Cardiac muscle cell (in vitro differentiated cells and primary cell): Measurements from ENCODE around the gene ANKRD62. TPM values are rescaled to one million over a fixed set of nuclear protein-coding genes. Genes with fewer than 3 reads are reported as not detected.

Experiments used
- DNase-seq, 2 donors: peaks; one replicate each; pipeline versions ENCODE4 v3.0.0 to v3.0.0-alpha.2; 2010 to 2017; ENCODE audit warnings: low read depth in 1 of 2, low spot score in 1 of 2
- H3K27ac ChIP-seq: fragments of 200-600 bp; sonication (generic); 2 replicates; pipeline ENCODE4 v1.5.1; 2016
- H3K27me3 ChIP-seq: fragments of 200-600 bp; sonication (generic); 2 replicates; pipeline ENCODE4 v1.6.0; 2016; ENCODE audit warnings: control low read depth
- H3K36me3 ChIP-seq: fragments of 200-600 bp; sonication (generic); 2 replicates; pipeline ENCODE4 v1.5.1; 2016; ENCODE audit warnings: control low read depth
- H3K4me1 ChIP-seq: fragments of 200-600 bp; sonication (generic); 2 replicates; pipeline ENCODE4 v1.8.1; 2017; ENCODE audit warnings: low read depth, mild to moderate bottlenecking, mixed run types
- H3K4me3 ChIP-seq: fragments of 200-600 bp; sonication (generic); 2 replicates; pipeline ENCODE4 v1.5.1; 2016; ENCODE audit warnings: mild to moderate bottlenecking
- H3K9me3 ChIP-seq: fragments of 200-600 bp; sonication (generic); 2 replicates; pipeline ENCODE4 v1.5.1; 2017; ENCODE audit warnings: low read depth, mild to moderate bottlenecking, control low read depth
- polyA plus RNA-seq: library from polyadenylated mRNA; unstranded; fragments of >200 nt; fragmentation: Nextera tagmentation; extraction: Ambion mirVana; gene quantifications from 2 replicates; pipeline ENCODE4 v1.2.1, GENCODE V29; 2016
- total RNA-seq: library from RNA; depleted of rRNA; stranded (reverse); fragments of >200 nt; gene quantifications from 2 replicates; pipeline ENCODE4 v1.2.3, GENCODE V29; 2016
- TF ChIP-seq, protein P1 (sequence below): IDR thresholded peaks from 2 replicates; pipeline ENCODE4 v1.5.1; 2012; ENCODE audit warnings: low read depth, mild to moderate bottlenecking, low read length

Gene ANKRD62
- total and polyA plus RNA-seq, 2 experiments from 2014 or later, result not detected

DNA sequence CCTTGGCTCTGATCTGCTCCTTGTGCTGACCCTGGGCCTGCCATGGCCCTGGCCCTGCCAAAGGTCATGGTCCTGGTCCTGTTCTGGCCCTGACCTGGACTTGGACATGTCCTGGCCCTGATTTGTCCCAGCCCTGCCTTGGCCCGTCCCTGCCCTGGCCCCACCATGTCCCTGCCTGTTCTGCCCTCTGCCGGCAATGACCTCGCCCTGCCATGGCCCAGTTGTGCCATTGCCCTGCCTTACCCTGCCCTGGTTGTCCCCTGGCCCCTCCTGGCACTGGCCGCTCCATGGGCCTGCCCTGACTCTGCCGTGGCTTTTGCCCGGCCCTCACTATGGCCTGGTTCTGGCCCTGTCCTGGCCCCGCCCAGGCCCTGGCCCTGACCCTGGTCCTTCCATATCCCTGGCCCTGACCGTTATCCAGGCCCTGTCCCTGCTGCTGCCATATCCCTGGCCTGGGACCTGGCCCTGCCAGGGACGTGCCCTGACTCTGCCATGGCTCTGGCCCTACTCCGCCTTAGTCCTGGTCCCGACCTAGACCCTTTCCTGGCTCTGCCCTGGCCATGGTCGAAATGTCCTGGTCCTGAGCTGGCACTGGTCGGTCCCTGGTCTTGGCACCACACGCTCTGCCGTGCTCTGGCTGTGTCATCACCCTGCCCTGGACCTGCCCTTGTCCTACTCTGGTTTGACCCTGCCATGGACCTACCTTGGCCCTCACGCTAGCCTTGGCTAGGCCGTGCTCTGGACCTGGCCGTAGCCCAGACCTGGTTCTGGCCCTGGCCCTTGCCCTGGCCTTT lies 6.8 kb upstream of the ANKRD62 start:
- no peaks in the 10 kb centered on the region for H3K9me3 ChIP-seq
- H3K27ac ChIP-seq, result no peak overlapping the region
- H3K27me3 ChIP-seq, result peaks cover 11% of the 10 kb centered on the region
- no peak for DNase-seq
- TF ChIP-seq, protein P1, sequence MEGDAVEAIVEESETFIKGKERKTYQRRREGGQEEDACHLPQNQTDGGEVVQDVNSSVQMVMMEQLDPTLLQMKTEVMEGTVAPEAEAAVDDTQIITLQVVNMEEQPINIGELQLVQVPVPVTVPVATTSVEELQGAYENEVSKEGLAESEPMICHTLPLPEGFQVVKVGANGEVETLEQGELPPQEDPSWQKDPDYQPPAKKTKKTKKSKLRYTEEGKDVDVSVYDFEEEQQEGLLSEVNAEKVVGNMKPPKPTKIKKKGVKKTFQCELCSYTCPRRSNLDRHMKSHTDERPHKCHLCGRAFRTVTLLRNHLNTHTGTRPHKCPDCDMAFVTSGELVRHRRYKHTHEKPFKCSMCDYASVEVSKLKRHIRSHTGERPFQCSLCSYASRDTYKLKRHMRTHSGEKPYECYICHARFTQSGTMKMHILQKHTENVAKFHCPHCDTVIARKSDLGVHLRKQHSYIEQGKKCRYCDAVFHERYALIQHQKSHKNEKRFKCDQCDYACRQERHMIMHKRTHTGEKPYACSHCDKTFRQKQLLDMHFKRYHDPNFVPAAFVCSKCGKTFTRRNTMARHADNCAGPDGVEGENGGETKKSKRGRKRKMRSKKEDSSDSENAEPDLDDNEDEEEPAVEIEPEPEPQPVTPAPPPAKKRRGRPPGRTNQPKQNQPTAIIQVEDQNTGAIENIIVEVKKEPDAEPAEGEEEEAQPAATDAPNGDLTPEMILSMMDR, result no peak
- H3K36me3 ChIP-seq, result no peaks in the 10 kb centered on the region
- no peaks in the 10 kb centered on the region for H3K4me1 ChIP-seq
- no peak overlapping the region for H3K4me3 ChIP-seq

DNA sequence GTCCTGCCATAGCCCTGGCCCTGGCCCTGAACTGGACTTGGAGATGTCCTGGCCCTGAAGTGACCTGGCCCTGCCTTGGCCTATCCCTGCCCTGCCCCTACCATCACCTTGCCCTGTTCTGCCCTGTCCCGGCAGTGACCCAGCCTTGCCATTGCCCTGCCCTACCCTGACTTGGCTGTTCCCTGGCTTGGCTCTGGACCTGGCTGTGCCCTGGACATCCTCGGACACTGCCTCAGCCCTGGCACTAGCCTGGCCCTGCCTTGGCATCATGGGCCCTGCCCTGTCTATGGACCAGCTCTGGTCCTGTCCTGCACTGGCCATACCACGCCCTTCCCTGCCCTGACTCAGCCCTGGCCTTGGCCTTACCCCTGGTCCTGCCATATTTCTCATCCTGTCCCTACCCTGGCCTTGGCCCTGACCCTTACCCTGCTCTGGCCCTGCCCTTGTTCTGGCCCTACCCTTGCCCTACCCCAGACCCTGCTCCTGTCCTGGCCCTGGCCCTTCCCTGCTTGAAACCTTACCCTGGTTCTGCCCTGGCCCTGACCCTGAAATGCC lies 6.1 kb upstream of the ANKRD62 start:
- H3K36me3 ChIP-seq, result no peaks in the 10 kb centered on the region
- H3K27ac ChIP-seq, result no peak overlapping the region
- no peaks in the 10 kb centered on the region for H3K9me3 ChIP-seq
- no peaks in the 10 kb centered on the region for H3K4me1 ChIP-seq
- peaks cover 10% of the 10 kb centered on the region for H3K27me3 ChIP-seq
- DNase-seq, result no peak
- no peak overlapping the region for H3K4me3 ChIP-seq
- TF ChIP-seq, protein P1, result no peak

- no peak for DNase-seq
- TF ChIP-seq, protein P1, result no peak
- H3K36me3 ChIP-seq, result no peaks in the 10 kb centered on the region
- no peaks in the 10 kb centered on the region for H3K4me1 ChIP-seq
- H3K4me3 ChIP-seq, result no peak overlapping the region
- H3K27me3 ChIP-seq, result peaks cover 5% of the 10 kb centered on the region
- H3K9me3 ChIP-seq, result no peaks in the 10 kb centered on the region
- H3K27ac ChIP-seq, result no peak overlapping the region
These were observed 5.5 kb upstream of the ANKRD62 start for GRCh38 chr18:12088096-12088495.

DNA sequence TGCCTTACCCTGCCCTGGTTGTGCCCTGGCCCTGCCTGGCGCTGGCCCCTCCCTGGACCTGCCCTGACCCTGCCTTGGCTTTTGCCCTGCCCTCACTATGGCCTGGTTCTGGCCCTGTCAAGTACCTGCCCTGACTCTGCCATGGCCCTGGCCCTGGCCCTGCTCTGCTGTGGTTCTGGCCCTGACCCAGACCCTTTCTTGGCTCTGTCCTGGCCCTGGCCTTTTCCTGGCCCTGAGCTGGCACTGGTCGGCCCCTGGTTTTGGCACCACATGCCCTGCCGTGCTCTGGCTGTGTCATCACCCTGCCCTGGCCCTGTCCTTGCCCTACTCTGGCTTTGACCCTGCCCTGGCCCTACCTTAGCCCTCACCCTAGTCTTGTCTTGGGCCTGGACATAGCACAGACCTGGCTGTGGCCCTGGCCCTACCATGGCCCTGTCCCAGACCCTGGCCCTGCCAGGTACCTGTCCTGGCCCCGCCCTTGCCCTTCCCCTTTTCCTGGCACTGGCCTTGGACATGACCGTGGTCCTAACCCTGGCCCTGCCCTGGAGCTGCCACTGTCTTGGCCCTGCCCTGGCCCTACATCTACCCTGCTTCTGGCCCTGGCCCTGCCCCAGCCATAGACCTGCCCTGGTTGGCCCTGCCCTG lies 4.8 kb upstream of the ANKRD62 start:
- TF ChIP-seq, protein P1, result no peak
- no peak for DNase-seq

GRCh38 chr18:12091538-12092141 lies 2.0 kb upstream of the ANKRD62 start:
- Histone ChIP-seq H3K27ac (no peak overlapping the region), H3K36me3 (no peaks in the 10 kb centered on the region), H3K4me1 (no peaks in the 10 kb centered on the region), H3K27me3 (peaks cover 6% of the 10 kb centered on the region), H3K4me3 (no peak overlapping the region), H3K9me3 (no peaks in the 10 kb centered on the region)
- DNase-seq, result no peak
- TF ChIP-seq, protein P1, result no peak

More for the DNA sequence above, 4.8 kb upstream of the ANKRD62 start:
- Histone ChIP-seq H3K27ac (no peak overlapping the region), H3K36me3 (no peaks in the 10 kb centered on the region), H3K4me1 (no peaks in the 10 kb centered on the region), H3K27me3 (peaks cover under 1% of the 10 kb centered on the region), H3K9me3 (no peaks in the 10 kb centered on the region), H3K4me3 (no peak overlapping the region)
